K562 (cell line): ENCODE measurements around the gene NPR1. TPM values are rescaled to one million over a fixed set of nuclear protein-coding genes. Genes with fewer than 3 reads are reported as not detected.

Source experiments
- ATAC-seq: fragments of 200-7000 bp; cut with Tn5 transposase; 3 replicates; pipeline ENCODE4 v1.9.1; 2020; ENCODE audit warnings: moderate library complexity
- BruUV-seq: library from RNA; stranded (reverse); fragments of 400-500 nt; replicated peaks from 2 replicates; lab custom pipeline; 2021; lab: Mats Ljungman, UMichigan
- CTCF ChIA-PET: fragments of 300-600 bp; formaldehyde crosslinking; extraction: SDS; loops from one replicate; lab custom pipeline; 2021; ENCODE audit warnings: low intra/inter-chr PET ratio; lab: Yijun Ruan, JAX
- POLR2A ChIA-PET: fragments of 300-600, 350-650 bp; sonication (Branson Sonifier 250); formaldehyde crosslinking; extraction: SDS; loops from one replicate; lab custom pipeline; 2021; ENCODE audit warnings: antibody characterized with exemption, inconsistent platforms; lab: Yijun Ruan, JAX
- DNase-seq, 4 experiments: peaks; one replicate each; pipeline versions ENCODE4 v3.0.0 to v3.0.0-alpha.2; 2011 to 2018; ENCODE audit warnings: low spot score in 3 of 4, mixed read lengths in 3 of 4; ENCODE audit errors: extremely low read depth in 1 of 4
- FAIRE-seq: peaks from 2 replicates; lab custom pipeline; 2011; peaks lifted over from hg19 to GRCh38; lab: Jason Lieb, UNC
- H2AFZ ChIP-seq: 2 replicates; pipeline ENCODE4 v1.6.0; 2011; ENCODE audit warnings: low read depth, low read length, control low read depth, inconsistent platforms
- H3K27ac ChIP-seq: fragments of 200-600 bp; 3 replicates; pipeline ENCODE4 v1.8.0; 2011; ENCODE audit warnings: low read depth, mild to moderate bottlenecking, control low read depth, inconsistent platforms, low read length, moderate library complexity, mixed read lengths; ENCODE audit errors: extremely low read depth
- H3K27me3 ChIP-seq, 2 experiments: fragments of 300-600 bp in 1 of 2; 2 replicates in 1 of 2; 3 replicates in 1 of 2; pipeline versions ENCODE4 v1.6.0 to v1.8.0; 2011; ENCODE audit warnings: inconsistent platforms in 2 of 2, low read length in 2 of 2, mild to moderate bottlenecking in 1 of 2, mixed read lengths in 1 of 2, moderate library complexity in 1 of 2; ENCODE audit not compliant: control insufficient read depth in 2 of 2, insufficient read depth in 2 of 2
- H3K36me3 ChIP-seq: fragments of 300-600 bp; 3 replicates; pipeline ENCODE4 v1.8.0; 2011; ENCODE audit warnings: mild to moderate bottlenecking, low read length, inconsistent platforms; ENCODE audit not compliant: control insufficient read depth, insufficient read depth
- H3K4me1 ChIP-seq, 2 experiments: fragments of 200-600 bp in 1 of 2; replicated peaks in 1 of 2; 2 replicates in 1 of 2; 3 replicates in 1 of 2; pipeline versions ENCODE4 v1.5.1 to v1.8.0; 2011; ENCODE audit warnings: inconsistent platforms in 2 of 2, low read length in 2 of 2, mild to moderate bottlenecking in 1 of 2, mixed read lengths in 1 of 2, moderate library complexity in 1 of 2; ENCODE audit not compliant: control insufficient read depth in 2 of 2, insufficient read depth in 2 of 2
- H3K4me2 ChIP-seq: 2 replicates; pipeline ENCODE4 v1.6.1; 2011; ENCODE audit warnings: low read length, control low read depth, inconsistent platforms, mixed read lengths; ENCODE audit not compliant: insufficient read depth
- H3K4me3 ChIP-seq: fragments of 200-600 bp; sonication (generic), shearing (Covaris generic); 2 replicates; pipeline ENCODE4 v1.5.1; 2016; ENCODE audit warnings: control low read depth, inconsistent platforms
- H3K79me2 ChIP-seq: fragments of 200-600 bp; 3 replicates; pipeline ENCODE4 v1.8.0; 2011; ENCODE audit warnings: low read length, inconsistent platforms; ENCODE audit not compliant: control insufficient read depth, insufficient read depth
- H3K9ac ChIP-seq, 2 experiments: 2 replicates each; pipeline versions ENCODE4 v1.6.0 to v1.6.1; 2011; ENCODE audit warnings: low read depth in 2 of 2, low read length in 2 of 2, control low read depth in 1 of 2, inconsistent platforms in 1 of 2, mild to moderate bottlenecking in 1 of 2, mixed read lengths in 1 of 2; ENCODE audit not compliant: insufficient read depth in 1 of 2
- H3K9me1 ChIP-seq: one replicate; pipeline ENCODE4 v1.6.0; 2011; ENCODE audit warnings: inconsistent platforms, mild to moderate bottlenecking, low read length, moderate library complexity; ENCODE audit not compliant: control insufficient read depth, insufficient read depth
- H3K9me3 ChIP-seq: replicated peaks from 2 replicates; pipeline ENCODE4 v1.5.1; 2011; ENCODE audit warnings: low read depth, low read length, inconsistent platforms; ENCODE audit not compliant: control insufficient read depth, insufficient read depth
- H4K20me1 ChIP-seq: replicated peaks from 2 replicates; pipeline ENCODE4 v1.6.1; 2011; ENCODE audit warnings: low read length, inconsistent platforms, mixed read lengths; ENCODE audit not compliant: control insufficient read depth, insufficient read depth
- HSF4 ChIP-seq: fragments of 250-450 bp; sonication (Bioruptor Pico); IDR thresholded peaks from 2 replicates; pipeline ENCODE4 v2.1.2; 2022; ENCODE audit warnings: mild to moderate bottlenecking, moderate library complexity, borderline replicate concordance
- KDM2B ChIP-seq: fragments of 250-450 bp; sonication (Bioruptor Pico); IDR thresholded peaks from 2 replicates; pipeline ENCODE4 v1.8.0; 2021; ENCODE audit warnings: mild to moderate bottlenecking, moderate library complexity
- NELFE ChIP-seq: IDR thresholded peaks from 2 replicates; pipeline ENCODE4 v1.6.1; 2011; ENCODE audit warnings: mild to moderate bottlenecking; ENCODE audit not compliant: insufficient read depth, insufficient read length
- NR2C2 ChIP-seq, 2 experiments: fragments of 200-800 bp in 1 of 2; sonication (Bioruptor generic) in 1 of 2; sonication (generic) in 1 of 2; formaldehyde crosslinking in 1 of 2; IDR thresholded peaks; 2 replicates each; pipeline versions ENCODE4 v1.6.1 to v1.8.0; 2016 to 2022; ENCODE audit warnings: mild to moderate bottlenecking in 1 of 2, missing compliant biosample characterization in 1 of 2, missing genetic modification characterization in 1 of 2, missing genetic modification reagents in 1 of 2
- POLR2G ChIP-seq: fragments of 200-400 bp; formaldehyde crosslinking; IDR thresholded peaks from 2 replicates; pipeline ENCODE4 v1.6.1; 2017; ENCODE audit warnings: low read depth, mild to moderate bottlenecking, antibody characterized with exemption, low read length, moderate library complexity
- SP1 ChIP-seq: sonication (generic); formaldehyde crosslinking; IDR thresholded peaks from 2 replicates; pipeline ENCODE4 v1.8.1; 2022; ENCODE audit warnings: mild to moderate bottlenecking, missing genetic modification reagents
- WGBS: fragments of 100-300 bp; shearing (Covaris generic); methylation state at CpG from one replicate; pipeline ENCODE4 v1.1.6; 2016; ENCODE audit warnings: low coverage, mixed read lengths; ENCODE audit not compliant: insufficient coverage; ENCODE audit errors: missing lambda C conversion rate; 5-methylcytosine and 5-hydroxymethylcytosine counted together
- in situ Hi-C: fragments of 300-500 bp; cut with MboI; formaldehyde crosslinking; loops from 4 replicates; pipeline ENCODE4 v1.15.0; 2018; ENCODE audit warnings: inconsistent platforms, mixed read lengths
- intact Hi-C: fragments of 100-400 bp; cut with micrococcal nuclease; formaldehyde crosslinking; loops from 2 replicates; pipeline ENCODE4 v1.14.2; 2022
- polyA plus RNA-seq, 8 experiments: library from polyadenylated mRNA; depleted of rRNA in 4 of 8; stranded (reverse) in 5 of 8; unstranded in 3 of 8; fragments of >200 nt; fragmentation: Nextera tagmentation in 2 of 8; fragmentation: Illumina TruSeq in 1 of 8; extraction: Ambion mirVana in 2 of 8; extraction: Trizol in 1 of 8; gene quantifications; 2 replicates each; pipeline versions ENCODE4 v1.2.1 to v1.2.3, GENCODE V29; 2011 to 2014; ENCODE audit warnings: inconsistent platforms in 1 of 8, missing spikeins in 1 of 8
- total RNA-seq, 7 experiments: library from RNA; depleted of rRNA in 6 of 7; stranded (reverse); fragments of >200 nt in 6 of 7; fragmentation: Illumina TruSeq in 2 of 7; extraction: Trizol in 2 of 7; gene quantifications; 2 replicates each; pipeline versions ENCODE4 v1.2.1 to v1.2.3, GENCODE V29; 2011 to 2021; ENCODE audit warnings: low replicate concordance in 1 of 7
- TF ChIP-seq, protein P1 (sequence below): sonication (generic); formaldehyde crosslinking; IDR thresholded peaks from 2 replicates; pipeline ENCODE4 v1.8.0; 2022; ENCODE audit warnings: mild to moderate bottlenecking, missing genetic modification reagents
- TF ChIP-seq, protein P2 (sequence below): conservative IDR thresholded peaks from 2 replicates; pipeline ENCODE4 v1.6.1; 2011; ENCODE audit warnings: low read depth, mild to moderate bottlenecking, low read length; ENCODE audit not compliant: control insufficient read depth

The NPR1 gene
- total and polyA plus RNA-seq, 9 of the 15 experiments (the other 6 are each of a cell fraction or from before 2014, with no cell fraction given): 0.05 to 0.16 (median 0.06) TPM; not detected in 6

DNA sequence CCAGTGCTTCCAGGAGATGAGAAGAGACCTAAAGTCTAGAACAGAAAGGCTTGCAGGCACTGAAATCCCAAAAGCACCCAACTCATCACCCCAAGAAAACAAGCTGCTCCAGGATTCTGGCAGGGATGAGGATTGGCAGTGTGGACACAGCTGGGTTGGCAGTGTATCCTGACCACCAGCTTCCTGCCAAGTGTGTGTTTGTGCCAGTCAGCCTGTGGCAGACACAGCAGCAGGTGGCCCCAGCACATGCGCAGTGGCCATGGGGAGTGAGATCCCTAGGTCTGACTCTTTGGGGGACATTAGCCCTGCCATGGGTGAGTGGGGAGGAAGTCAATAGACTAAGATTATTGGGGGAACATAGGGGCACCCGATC is 28.6 kb upstream of the NPR1 start:
- TF ChIP-seq SP1 (0 out of 2 replicates have a peak, but pooled peaks have one; percentile 38), KDM2B (CRISPR knock-in tag) (no peak), POLR2G (peak; percentile 42; the same call in 1 of the 2 replicates), NR2C2 (CRISPR knock-in tag; IDR thresholded peaks at IDR 0.05) (0 out of 2 replicates have a peak, but pooled peaks have one; percentile 43), NR2C2 (tag; IDR thresholded peaks at IDR 0.05) (no peak), HSF4 (CRISPR knock-in tag) (no peak), NELFE (no peak)
- TF ChIP-seq, protein P1, sequence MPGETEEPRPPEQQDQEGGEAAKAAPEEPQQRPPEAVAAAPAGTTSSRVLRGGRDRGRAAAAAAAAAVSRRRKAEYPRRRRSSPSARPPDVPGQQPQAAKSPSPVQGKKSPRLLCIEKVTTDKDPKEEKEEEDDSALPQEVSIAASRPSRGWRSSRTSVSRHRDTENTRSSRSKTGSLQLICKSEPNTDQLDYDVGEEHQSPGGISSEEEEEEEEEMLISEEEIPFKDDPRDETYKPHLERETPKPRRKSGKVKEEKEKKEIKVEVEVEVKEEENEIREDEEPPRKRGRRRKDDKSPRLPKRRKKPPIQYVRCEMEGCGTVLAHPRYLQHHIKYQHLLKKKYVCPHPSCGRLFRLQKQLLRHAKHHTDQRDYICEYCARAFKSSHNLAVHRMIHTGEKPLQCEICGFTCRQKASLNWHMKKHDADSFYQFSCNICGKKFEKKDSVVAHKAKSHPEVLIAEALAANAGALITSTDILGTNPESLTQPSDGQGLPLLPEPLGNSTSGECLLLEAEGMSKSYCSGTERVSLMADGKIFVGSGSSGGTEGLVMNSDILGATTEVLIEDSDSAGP (CRISPR knock-in tag): 0 out of 2 replicates have a peak, but pooled peaks have one; percentile 33
- TF ChIP-seq, protein P2, sequence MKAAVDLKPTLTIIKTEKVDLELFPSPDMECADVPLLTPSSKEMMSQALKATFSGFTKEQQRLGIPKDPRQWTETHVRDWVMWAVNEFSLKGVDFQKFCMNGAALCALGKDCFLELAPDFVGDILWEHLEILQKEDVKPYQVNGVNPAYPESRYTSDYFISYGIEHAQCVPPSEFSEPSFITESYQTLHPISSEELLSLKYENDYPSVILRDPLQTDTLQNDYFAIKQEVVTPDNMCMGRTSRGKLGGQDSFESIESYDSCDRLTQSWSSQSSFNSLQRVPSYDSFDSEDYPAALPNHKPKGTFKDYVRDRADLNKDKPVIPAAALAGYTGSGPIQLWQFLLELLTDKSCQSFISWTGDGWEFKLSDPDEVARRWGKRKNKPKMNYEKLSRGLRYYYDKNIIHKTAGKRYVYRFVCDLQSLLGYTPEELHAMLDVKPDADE: 0 out of 2 replicates have a peak, but pooled peaks have one; percentile 2
- POLR2A ChIA-PET: interaction anchor here (0.6 to 14.7 kb wide), 9 partner anchors 11 to 336 kb away, joined by 3 to 205 read pairs (median 4); partner anchors contain the start of genes CHTOP, RAB13, S100A1 and S100A13
- no peak overlapping the region for H3K4me3 ChIP-seq

More for the DNA sequence above, 28.6 kb upstream of the NPR1 start:
- Histone ChIP-seq H3K79me2 (no peaks in the 10 kb centered on the region), H3K9me1 (no peaks in the 10 kb centered on the region), H3K27ac (no peak overlapping the region), H3K4me2 (no peak overlapping the region), H3K9ac (peak overlapping the region in 1 of 2 experiments; percentile 31; a peak in 1 of 4 replicates), H3K4me1 (peaks cover 14% of the 10 kb centered on the region in 2 experiments), H2AFZ (no peak overlapping the region), H3K27me3 (no peaks in the 10 kb centered on the region), H3K36me3 (peaks cover 23% of the 10 kb centered on the region), H4K20me1 (no peaks in the 10 kb centered on the region), H3K9me3 (no peaks in the 10 kb centered on the region)
- in situ Hi-C loops (no loop called here), intact Hi-C loops (no loop called here)
- no peak for ATAC-seq
- BruUV-seq: no TSS peak
- no peak for FAIRE-seq
- 65% methylated on average over 2 of the region's 2 CpGs for WGBS
- CTCF ChIA-PET: no interaction called here
- DNase-seq: no peak
